ENCODE measurements around the gene EEFSEC.

Gene EEFSEC

GRCh38 chr3:128455116-128455515 is 301.8 kb downstream of the EEFSEC start:
- Histone ChIP-seq H3K9me3 (ENCODE audit: low read length) (no peaks in the 10 kb centered on the region), H3K27ac (ENCODE audit: low read depth, low read length) (no peak overlapping the region), H3K4me1 (ENCODE audit: insufficient read depth, low read length) (no peaks in the 10 kb centered on the region), H3K9ac (ENCODE audit: low read length) (no peak overlapping the region), H3K36me3 (ENCODE audit: insufficient read depth, low read length) (no peaks in the 10 kb centered on the region), H3K4me3 (ENCODE audit: low read depth in 1 of 2, low read length in 2 of 2) (no peak overlapping the region), H3K27me3 (ENCODE audit: control insufficient read depth in 1 of 2, insufficient read depth in 2 of 2, low read length in 2 of 2) (peaks cover 0 to 23% of the 10 kb centered on the region in 2 donors)

- Histone ChIP-seq H3K4me1 (ENCODE audit: insufficient read depth, low read length) (no peaks in the 10 kb centered on the region), H3K36me3 (ENCODE audit: insufficient read depth, low read length) (no peaks in the 10 kb centered on the region), H3K27ac (ENCODE audit: low read depth, low read length) (no peak overlapping the region), H3K9ac (ENCODE audit: low read length) (no peak overlapping the region), H3K9me3 (ENCODE audit: low read length) (no peaks in the 10 kb centered on the region), H3K4me3 (ENCODE audit: low read depth in 1 of 2, low read length in 2 of 2) (no peak overlapping the region), H3K27me3 (ENCODE audit: control insufficient read depth in 1 of 2, insufficient read depth in 2 of 2, low read length in 2 of 2) (peaks cover 0 to 23% of the 10 kb centered on the region in 2 donors)
Observed at GRCh38 chr3:128455786-128456748, 302.8 kb downstream of the EEFSEC start.

DNA sequence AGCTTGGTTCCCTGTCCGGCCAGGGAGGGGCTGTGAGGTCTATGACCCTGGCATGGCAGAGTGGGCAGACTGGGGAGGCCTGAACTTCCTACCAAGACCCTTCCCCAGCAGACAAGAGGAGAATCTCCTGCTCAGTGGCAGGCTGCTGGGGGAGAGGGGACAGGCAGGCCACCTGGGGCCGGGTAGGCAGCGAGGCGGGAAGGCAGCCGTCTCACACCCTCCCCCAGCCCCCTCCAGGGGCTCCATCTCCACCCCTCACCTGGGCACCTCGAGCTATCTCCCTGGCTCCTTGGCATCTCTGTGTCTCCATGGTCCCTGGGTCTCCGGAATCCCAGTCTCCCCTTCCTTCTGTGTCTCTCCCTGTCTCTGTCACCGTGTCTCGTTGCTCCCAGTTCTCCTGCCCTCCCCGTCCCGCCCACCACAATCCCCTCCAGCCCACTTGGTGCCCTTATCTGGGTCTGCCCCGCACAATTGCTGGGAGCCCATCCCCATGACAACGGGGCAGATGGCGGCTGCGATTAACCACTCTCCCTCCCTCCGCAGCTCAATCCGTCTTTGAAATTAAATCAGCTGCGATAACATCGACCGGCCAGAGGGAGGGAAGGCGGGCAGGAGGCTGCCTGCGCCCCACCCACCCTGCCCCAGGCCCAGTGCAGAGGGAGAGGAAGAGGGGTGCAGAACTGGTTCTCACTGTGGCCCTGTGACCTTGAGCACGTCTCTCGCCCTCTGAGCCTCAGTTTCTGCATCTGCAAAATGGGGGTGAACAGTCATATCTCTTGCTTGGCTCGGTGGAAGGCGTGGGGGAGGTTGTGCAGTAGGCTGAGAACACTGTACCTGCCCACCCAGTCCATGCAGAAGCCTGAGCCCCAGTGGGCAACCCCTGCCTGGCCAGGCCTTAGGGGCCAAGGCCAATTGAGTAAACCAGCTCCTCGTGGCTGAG is 303.8 kb downstream of the EEFSEC start:
- Histone ChIP-seq H3K4me3 (ENCODE audit: low read depth in 1 of 2, low read length in 2 of 2) (no peak overlapping the region), H3K9me3 (ENCODE audit: low read length) (no peaks in the 10 kb centered on the region), H3K27me3 (ENCODE audit: control insufficient read depth in 1 of 2, insufficient read depth in 2 of 2, low read length in 2 of 2) (peaks cover 0 to 22% of the 10 kb centered on the region in 2 donors), H3K4me1 (ENCODE audit: insufficient read depth, low read length) (no peaks in the 10 kb centered on the region), H3K36me3 (ENCODE audit: insufficient read depth, low read length) (no peaks in the 10 kb centered on the region), H3K9ac (ENCODE audit: low read length) (no peak overlapping the region), H3K27ac (ENCODE audit: low read depth, low read length) (no peak overlapping the region)

- Histone ChIP-seq H3K27ac (ENCODE audit: low read depth, low read length) (no peak overlapping the region), H3K9ac (ENCODE audit: low read length) (no peak overlapping the region), H3K27me3 (ENCODE audit: control insufficient read depth in 1 of 2, insufficient read depth in 2 of 2, low read length in 2 of 2) (peaks cover 0 to 15% of the 10 kb centered on the region in 2 donors), H3K4me1 (ENCODE audit: insufficient read depth, low read length) (no peaks in the 10 kb centered on the region), H3K36me3 (ENCODE audit: insufficient read depth, low read length) (no peaks in the 10 kb centered on the region), H3K9me3 (ENCODE audit: low read length) (no peaks in the 10 kb centered on the region), H3K4me3 (ENCODE audit: low read depth in 1 of 2, low read length in 2 of 2) (no peak overlapping the region)
Observed at GRCh38 chr3:128457937-128458336, 304.7 kb downstream of the EEFSEC start.

Data from muscle layer of colon (tissue), 2 donors.